Skeletal muscle tissue (tissue), 4 donors: ENCODE data around the gene MGA. TPM values are rescaled to one million over a fixed set of nuclear protein-coding genes. Genes with fewer than 3 reads are reported as not detected.

ENCODE experiments used
- H3K27ac ChIP-seq: one replicate; pipeline ENCODE4 v1.7.0; 2013; ENCODE audit warnings: mild to moderate bottlenecking, low read depth, low read length, inconsistent platforms
- H3K27me3 ChIP-seq, 3 donors: one replicate each; pipeline ENCODE4 v1.7.0; 2013; ENCODE audit warnings: low read length in 3 of 3; ENCODE audit not compliant: control insufficient read depth in 3 of 3, insufficient read depth in 3 of 3
- H3K36me3 ChIP-seq, 3 donors: one replicate each; pipeline ENCODE4 v1.7.0; 2013; ENCODE audit warnings: low read length in 3 of 3; ENCODE audit not compliant: control insufficient read depth in 3 of 3, insufficient read depth in 3 of 3
- H3K4me1 ChIP-seq, 3 donors: one replicate each; pipeline ENCODE4 v1.7.0; 2013; ENCODE audit warnings: low read length in 3 of 3, mild to moderate bottlenecking in 3 of 3; ENCODE audit not compliant: control insufficient read depth in 3 of 3, insufficient read depth in 3 of 3
- H3K4me3 ChIP-seq, 3 donors: one replicate each; pipeline ENCODE4 v1.7.0; 2013; ENCODE audit warnings: low read length in 3 of 3
- H3K9ac ChIP-seq, 3 donors: one replicate each; pipeline ENCODE4 v1.7.0; 2013; ENCODE audit warnings: low read length in 3 of 3, mild to moderate bottlenecking in 3 of 3, moderate library complexity in 2 of 3, low read depth in 1 of 3
- H3K9me3 ChIP-seq, 3 donors: one replicate each; pipeline ENCODE4 v1.7.0; 2013; ENCODE audit warnings: low read length in 3 of 3; ENCODE audit not compliant: control insufficient read depth in 3 of 3
- total RNA-seq: library from RNA; depleted of rRNA; stranded (reverse); fragments of >200 nt; gene quantifications from one replicate; pipeline ENCODE4 v1.2.3, GENCODE V29; 2014
- donor health status: Osteomylitis.

The MGA gene
- total RNA-seq, 1 donor from 2014 or later = 77.2 TPM

- Histone ChIP-seq H3K36me3 (no peaks in the 10 kb centered on the region), H3K27me3 (no peaks in the 10 kb centered on the region), H3K27ac (no peak overlapping the region), H3K9me3 (no peaks in the 10 kb centered on the region), H3K9ac (no peak overlapping the region), H3K4me1 (peaks cover 0 to 3% (median 2%) of the 10 kb centered on the region in 3 donors), H3K4me3 (no peak overlapping the region)
Observed at GRCh38 chr15:41633609-41634008, 26.6 kb upstream of the MGA start.

GRCh38 chr15:41634072-41634626 is 26.1 kb upstream of the MGA start:
- Histone ChIP-seq H3K36me3 (no peaks in the 10 kb centered on the region), H3K4me3 (no peak overlapping the region), H3K4me1 (peaks cover 0 to 3% (median 2%) of the 10 kb centered on the region in 3 donors), H3K9ac (no peak overlapping the region), H3K27me3 (no peaks in the 10 kb centered on the region), H3K9me3 (no peaks in the 10 kb centered on the region), H3K27ac (no peak overlapping the region)

GRCh38 chr15:41637086-41637485 is 23.1 kb upstream of the MGA start:
- H3K4me3 ChIP-seq = no peak overlapping the region
- no peak overlapping the region for H3K27ac ChIP-seq
- no peak overlapping the region for H3K9ac ChIP-seq
- H3K36me3 ChIP-seq = no peaks in the 10 kb centered on the region
- no peaks in the 10 kb centered on the region for H3K27me3 ChIP-seq
- no peaks in the 10 kb centered on the region for H3K9me3 ChIP-seq
- peaks cover 0 to 3% (median 2%) of the 10 kb centered on the region in 3 donors for H3K4me1 ChIP-seq

GRCh38 chr15:41640985-41641384 is 19.2 kb upstream of the MGA start:
- Histone ChIP-seq H3K9me3 (no peaks in the 10 kb centered on the region), H3K4me3 (no peak overlapping the region), H3K36me3 (no peaks in the 10 kb centered on the region), H3K27me3 (no peaks in the 10 kb centered on the region), H3K9ac (no peak overlapping the region), H3K27ac (no peak overlapping the region), H3K4me1 (no peaks in the 10 kb centered on the region)

GRCh38 chr15:41647262-41647661 is 12.9 kb upstream of the MGA start:
- H3K27ac ChIP-seq = no peak overlapping the region
- no peak overlapping the region for H3K4me3 ChIP-seq
- no peaks in the 10 kb centered on the region for H3K27me3 ChIP-seq
- H3K9ac ChIP-seq = no peak overlapping the region
- peaks cover 0 to 2% (median 0%) of the 10 kb centered on the region in 3 donors for H3K4me1 ChIP-seq
- no peaks in the 10 kb centered on the region for H3K36me3 ChIP-seq
- H3K9me3 ChIP-seq = no peaks in the 10 kb centered on the region

GRCh38 chr15:41648097-41648496 is 12.1 kb upstream of the MGA start:
- peaks cover 0 to 2% (median 0%) of the 10 kb centered on the region in 3 donors for H3K4me1 ChIP-seq
- H3K27me3 ChIP-seq = no peaks in the 10 kb centered on the region
- no peaks in the 10 kb centered on the region for H3K36me3 ChIP-seq
- H3K9ac ChIP-seq = no peak overlapping the region
- H3K4me3 ChIP-seq = no peak overlapping the region
- no peak overlapping the region for H3K27ac ChIP-seq
- no peaks in the 10 kb centered on the region for H3K9me3 ChIP-seq

GRCh38 chr15:41648770-41649169 is 11.4 kb upstream of the MGA start:
- no peaks in the 10 kb centered on the region for H3K27me3 ChIP-seq
- H3K9me3 ChIP-seq = no peaks in the 10 kb centered on the region
- peaks cover 0 to 2% (median 0%) of the 10 kb centered on the region in 3 donors for H3K4me1 ChIP-seq
- H3K9ac ChIP-seq = no peak overlapping the region
- H3K27ac ChIP-seq = no peak overlapping the region
- no peaks in the 10 kb centered on the region for H3K36me3 ChIP-seq
- no peak overlapping the region for H3K4me3 ChIP-seq

- no peaks in the 10 kb centered on the region for H3K27me3 ChIP-seq
- no peaks in the 10 kb centered on the region for H3K36me3 ChIP-seq
- H3K4me3 ChIP-seq = no peak overlapping the region
- H3K4me1 ChIP-seq = peaks cover 0 to 2% (median 0%) of the 10 kb centered on the region in 3 donors
- H3K27ac ChIP-seq = no peak overlapping the region
- H3K9ac ChIP-seq = no peak overlapping the region
- H3K9me3 ChIP-seq = no peaks in the 10 kb centered on the region
Observed at GRCh38 chr15:41650806-41651205, 9.4 kb upstream of the MGA start.

GRCh38 chr15:41651373-41651772 is 8.8 kb upstream of the MGA start:
- no peak overlapping the region for H3K27ac ChIP-seq

GRCh38 chr15:41653760-41654159 is 6.4 kb upstream of the MGA start:
- Histone ChIP-seq H3K4me3 (no peak overlapping the region), H3K27me3 (no peaks in the 10 kb centered on the region), H3K36me3 (no peaks in the 10 kb centered on the region), H3K4me1 (no peaks in the 10 kb centered on the region), H3K27ac (no peak overlapping the region), H3K9ac (no peak overlapping the region), H3K9me3 (no peaks in the 10 kb centered on the region)

More at GRCh38 chr15:41651373-41651772, 8.8 kb upstream of the MGA start:
- no peak overlapping the region for H3K4me3 ChIP-seq
- no peaks in the 10 kb centered on the region for H3K27me3 ChIP-seq
- H3K36me3 ChIP-seq = no peaks in the 10 kb centered on the region
- H3K9ac ChIP-seq = no peak overlapping the region
- H3K4me1 ChIP-seq = peaks cover 0 to 2% (median 0%) of the 10 kb centered on the region in 3 donors
- no peaks in the 10 kb centered on the region for H3K9me3 ChIP-seq
